Liver (tissue), 3 donors: ENCODE measurements around the gene MRTFB.
A peak's percentile ranks its signal among the peaks of the same experiment; 100 is the strongest.

Experiments
- CTCF ChIP-seq: fragments of 150-350 bp; IDR thresholded peaks from 2 replicates; pipeline ENCODE4 v1.5.1; 2017; ENCODE audit warnings: improper control_type of control experiment, low read depth, low read length; ENCODE audit not compliant: missing input control
- EGR1 ChIP-seq, 2 donors: IDR thresholded peaks; 2 replicates each; pipeline ENCODE4 v1.6.1; 2016 to 2018; ENCODE audit warnings: antibody characterized with exemption in 2 of 2, low read depth in 2 of 2
- FOXA1 ChIP-seq: IDR thresholded peaks from 2 replicates; pipeline ENCODE4 v1.6.1; 2016; ENCODE audit warnings: antibody characterized with exemption
- HNF4G ChIP-seq: IDR thresholded peaks from 2 replicates; pipeline ENCODE4 v1.6.1; 2016; ENCODE audit warnings: antibody characterized with exemption
- NR2F2 ChIP-seq: IDR thresholded peaks from 2 replicates; pipeline ENCODE4 v1.6.1; 2016; ENCODE audit warnings: antibody characterized with exemption
- RAD21 ChIP-seq, 2 donors: IDR thresholded peaks; 2 replicates each; pipeline ENCODE4 v1.6.1; 2016; ENCODE audit warnings: antibody characterized with exemption in 2 of 2, mild to moderate bottlenecking in 2 of 2
- REST ChIP-seq: IDR thresholded peaks from 2 replicates; pipeline ENCODE4 v1.6.1; 2016; ENCODE audit warnings: antibody characterized with exemption, mild to moderate bottlenecking
- SP1 ChIP-seq: IDR thresholded peaks from 2 replicates; pipeline ENCODE4 v1.6.1; 2018; ENCODE audit warnings: antibody characterized with exemption, mild to moderate bottlenecking
- TAF1 ChIP-seq: conservative IDR thresholded peaks from 2 replicates; pipeline ENCODE4 v1.6.1; 2016; ENCODE audit warnings: antibody characterized with exemption, mild to moderate bottlenecking
- YY1 ChIP-seq: IDR thresholded peaks from 2 replicates; pipeline ENCODE4 v1.6.1; 2016; ENCODE audit warnings: antibody characterized with exemption, mild to moderate bottlenecking
- TF ChIP-seq, protein P1 (sequence below): IDR thresholded peaks from 2 replicates; pipeline ENCODE4 v1.6.1; 2016; ENCODE audit warnings: antibody characterized with exemption
- TF ChIP-seq, protein P2 (sequence below): IDR thresholded peaks from 2 replicates; pipeline ENCODE4 v1.6.1; 2016; ENCODE audit warnings: antibody characterized with exemption
- TF ChIP-seq, protein P3 (sequence below): IDR thresholded peaks from 2 replicates; pipeline ENCODE4 v1.6.1; 2016; ENCODE audit warnings: antibody characterized with exemption
- donor health status: healthy.
- donor health status: healthy.

GRCh38 chr16:14285513-14286367, 214.6 kb downstream of the MRTFB start:
- TF ChIP-seq REST = no peak
- TF ChIP-seq, protein P1, sequence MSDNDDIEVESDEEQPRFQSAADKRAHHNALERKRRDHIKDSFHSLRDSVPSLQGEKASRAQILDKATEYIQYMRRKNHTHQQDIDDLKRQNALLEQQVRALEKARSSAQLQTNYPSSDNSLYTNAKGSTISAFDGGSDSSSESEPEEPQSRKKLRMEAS = no peak
- no peak for TF ChIP-seq CTCF
- TF ChIP-seq SP1 = no peak
- TF ChIP-seq NR2F2 = no peak
- TF ChIP-seq TAF1 = no peak
- no peak for TF ChIP-seq HNF4G
- no peak for TF ChIP-seq YY1
- no peak for TF ChIP-seq FOXA1
- TF ChIP-seq RAD21 (IDR thresholded peaks at IDR 0.05) = no peak
- no peak for TF ChIP-seq EGR1 (IDR thresholded peaks at IDR 0.05; ENCODE audit: low read depth in 2 of 2)
- TF ChIP-seq, protein P2, sequence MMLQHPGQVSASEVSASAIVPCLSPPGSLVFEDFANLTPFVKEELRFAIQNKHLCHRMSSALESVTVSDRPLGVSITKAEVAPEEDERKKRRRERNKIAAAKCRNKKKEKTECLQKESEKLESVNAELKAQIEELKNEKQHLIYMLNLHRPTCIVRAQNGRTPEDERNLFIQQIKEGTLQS = peak; percentile 99
- TF ChIP-seq, protein P3, sequence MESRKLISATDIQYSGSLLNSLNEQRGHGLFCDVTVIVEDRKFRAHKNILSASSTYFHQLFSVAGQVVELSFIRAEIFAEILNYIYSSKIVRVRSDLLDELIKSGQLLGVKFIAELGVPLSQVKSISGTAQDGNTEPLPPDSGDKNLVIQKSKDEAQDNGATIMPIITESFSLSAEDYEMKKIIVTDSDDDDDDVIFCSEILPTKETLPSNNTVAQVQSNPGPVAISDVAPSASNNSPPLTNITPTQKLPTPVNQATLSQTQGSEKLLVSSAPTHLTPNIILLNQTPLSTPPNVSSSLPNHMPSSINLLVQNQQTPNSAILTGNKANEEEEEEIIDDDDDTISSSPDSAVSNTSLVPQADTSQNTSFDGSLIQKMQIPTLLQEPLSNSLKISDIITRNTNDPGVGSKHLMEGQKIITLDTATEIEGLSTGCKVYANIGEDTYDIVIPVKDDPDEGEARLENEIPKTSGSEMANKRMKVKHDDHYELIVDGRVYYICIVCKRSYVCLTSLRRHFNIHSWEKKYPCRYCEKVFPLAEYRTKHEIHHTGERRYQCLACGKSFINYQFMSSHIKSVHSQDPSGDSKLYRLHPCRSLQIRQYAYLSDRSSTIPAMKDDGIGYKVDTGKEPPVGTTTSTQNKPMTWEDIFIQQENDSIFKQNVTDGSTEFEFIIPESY = no peak
